Endothelial cell of umbilical vein (primary cell): ENCODE measurements around the gene SIN3B.

ENCODE experiments used
- EZH2 ChIP-seq: IDR thresholded peaks from 2 replicates; pipeline ENCODE4 v1.6.1; 2012; ENCODE audit warnings: borderline replicate concordance, low read depth, mild to moderate bottlenecking, moderate library complexity, low read length, inconsistent platforms; ENCODE audit not compliant: severe bottlenecking
- JUN ChIP-seq: IDR thresholded peaks from 2 replicates; pipeline ENCODE4 v1.6.1; 2011; ENCODE audit warnings: borderline replicate concordance, low read depth; ENCODE audit not compliant: insufficient read length, insufficient read depth
- TF ChIP-seq, protein P1 (sequence below), 2 donors: IDR thresholded peaks; 1 replicate in 1 of 2; 2 replicates in 1 of 2; pipeline ENCODE4 v1.5.1; 2011; ENCODE audit warnings: low read length in 2 of 2, mild to moderate bottlenecking in 2 of 2, moderate library complexity in 2 of 2, control low read depth in 1 of 2, inconsistent platforms in 1 of 2, low read depth in 1 of 2; ENCODE audit not compliant: insufficient read depth in 1 of 2; ENCODE audit errors: extremely low read depth in 1 of 2

DNA sequence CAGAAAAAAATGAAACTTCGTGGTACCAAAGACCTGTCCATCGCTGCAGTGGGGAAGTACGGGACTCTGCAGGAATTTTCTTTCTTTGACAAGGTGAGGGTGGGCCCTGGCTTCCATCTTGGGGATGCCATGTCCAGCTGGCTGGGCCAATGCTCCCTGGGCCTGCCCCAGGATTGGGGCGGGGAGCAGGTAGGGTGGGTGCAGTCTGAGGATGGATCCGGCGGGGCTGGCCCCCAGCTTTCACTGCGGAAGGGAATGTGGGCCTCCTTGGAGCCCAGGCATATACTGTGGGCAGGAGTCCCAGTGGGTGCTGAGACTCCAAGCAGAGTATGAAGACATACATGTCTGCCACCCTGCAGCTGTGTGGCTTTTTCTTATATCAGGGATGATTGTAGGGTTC is 23.9 kb downstream of the SIN3B start:
- TF ChIP-seq, protein P1, sequence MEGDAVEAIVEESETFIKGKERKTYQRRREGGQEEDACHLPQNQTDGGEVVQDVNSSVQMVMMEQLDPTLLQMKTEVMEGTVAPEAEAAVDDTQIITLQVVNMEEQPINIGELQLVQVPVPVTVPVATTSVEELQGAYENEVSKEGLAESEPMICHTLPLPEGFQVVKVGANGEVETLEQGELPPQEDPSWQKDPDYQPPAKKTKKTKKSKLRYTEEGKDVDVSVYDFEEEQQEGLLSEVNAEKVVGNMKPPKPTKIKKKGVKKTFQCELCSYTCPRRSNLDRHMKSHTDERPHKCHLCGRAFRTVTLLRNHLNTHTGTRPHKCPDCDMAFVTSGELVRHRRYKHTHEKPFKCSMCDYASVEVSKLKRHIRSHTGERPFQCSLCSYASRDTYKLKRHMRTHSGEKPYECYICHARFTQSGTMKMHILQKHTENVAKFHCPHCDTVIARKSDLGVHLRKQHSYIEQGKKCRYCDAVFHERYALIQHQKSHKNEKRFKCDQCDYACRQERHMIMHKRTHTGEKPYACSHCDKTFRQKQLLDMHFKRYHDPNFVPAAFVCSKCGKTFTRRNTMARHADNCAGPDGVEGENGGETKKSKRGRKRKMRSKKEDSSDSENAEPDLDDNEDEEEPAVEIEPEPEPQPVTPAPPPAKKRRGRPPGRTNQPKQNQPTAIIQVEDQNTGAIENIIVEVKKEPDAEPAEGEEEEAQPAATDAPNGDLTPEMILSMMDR (IDR thresholded peaks at IDR 0.05; ENCODE audit: extremely low read depth in 1 of 2, insufficient read depth in 1 of 2, low read depth in 1 of 2, low read length in 2 of 2): no peak
- TF ChIP-seq JUN (no peak), EZH2 (no peak)
